MM.1S (cell line): ENCODE measurements around the gene CHCHD3.

ENCODE experiments used
- CTCF ChIP-seq: fragments of 300-600 bp; sonication (generic); IDR thresholded peaks from 2 replicates; pipeline ENCODE4 v1.5.1; 2016; ENCODE audit warnings: antibody characterized with exemption, low read length, mixed read lengths
- EZH2 ChIP-seq: fragments of 300-600 bp; sonication (generic); optimal IDR thresholded peaks from 2 replicates; pipeline ENCODE3; 2017; ENCODE audit warnings: low read depth, mild to moderate bottlenecking, antibody characterized with exemption, low read length, mixed read lengths

GRCh38 chr7:132759482-132760243 is 322.2 kb downstream of the CHCHD3 start:
- TF ChIP-seq CTCF (no peak), EZH2 (no peak)
